CD4-positive, CD25-positive, alpha-beta regulatory T cell (primary cell): ENCODE measurements around the gene AMIGO3. TPM values are rescaled to one million over a fixed set of nuclear protein-coding genes. Genes with fewer than 3 reads are reported as not detected.

Source experiments
- ATAC-seq, 2 donors: fragments of 150-1000 bp; cut with Tn5 transposase; one replicate each; pipeline ENCODE4 v1.10.0; 2021; ENCODE audit warnings: low read depth in 2 of 2, moderate number of reproducible peaks in 2 of 2, moderate library complexity in 1 of 2
- DNase-seq, 3 donors: peaks; one replicate each; pipeline versions ENCODE4 v3.0.0 to v3.0.0-alpha.2; 2012 to 2022; ENCODE audit warnings: mixed read lengths in 1 of 3
- H3K27ac ChIP-seq: one replicate; pipeline ENCODE4 v1.7.0; 2013; ENCODE audit warnings: mild to moderate bottlenecking, low read length; ENCODE audit not compliant: insufficient read depth, poor library complexity, severe bottlenecking
- H3K27me3 ChIP-seq: one replicate; pipeline ENCODE4 v1.7.0; 2013; ENCODE audit warnings: low read length; ENCODE audit not compliant: control insufficient read depth, insufficient read depth
- H3K36me3 ChIP-seq: one replicate; pipeline ENCODE4 v1.7.0; 2013; ENCODE audit warnings: mild to moderate bottlenecking, low read length, moderate library complexity; ENCODE audit not compliant: control insufficient read depth, insufficient read depth
- H3K4me1 ChIP-seq: 2 replicates; pipeline ENCODE4 v1.7.0; 2013; ENCODE audit warnings: mild to moderate bottlenecking, low read length; ENCODE audit not compliant: insufficient read depth, control insufficient read depth, poor library complexity, severe bottlenecking
- H3K4me3 ChIP-seq: one replicate; pipeline ENCODE4 v1.7.0; 2013; ENCODE audit warnings: low read depth, mild to moderate bottlenecking, low read length, moderate library complexity
- H3K9me3 ChIP-seq, 2 experiments: 1 replicate in 1 of 2; 2 replicates in 1 of 2; pipeline ENCODE4 v1.7.0; 2013; ENCODE audit warnings: low read length in 2 of 2, mild to moderate bottlenecking in 1 of 2, moderate library complexity in 1 of 2; ENCODE audit not compliant: control insufficient read depth in 2 of 2
- H3K27ac Mint-ChIP-seq, 3 donors: one replicate each; pipeline ENCODE4 v1.8.0; 2020 to 2022; ENCODE audit warnings: mild to moderate bottlenecking in 3 of 3, mixed read lengths in 3 of 3, moderate library complexity in 2 of 3
- H3K27me3 Mint-ChIP-seq: one replicate; pipeline ENCODE4 v1.8.0; 2022; ENCODE audit warnings: mild to moderate bottlenecking, mixed read lengths
- H3K36me3 Mint-ChIP-seq: one replicate; pipeline ENCODE4 v1.8.0; 2020; ENCODE audit warnings: mixed read lengths
- H3K4me1 Mint-ChIP-seq, 4 donors: one replicate each; pipeline ENCODE4 v1.8.0; 2020 to 2022; ENCODE audit warnings: mixed read lengths in 4 of 4, mild to moderate bottlenecking in 1 of 4
- H3K4me3 Mint-ChIP-seq, 4 donors: one replicate each; pipeline ENCODE4 v1.8.0; 2020 to 2022; ENCODE audit warnings: mild to moderate bottlenecking in 4 of 4, mixed read lengths in 4 of 4, moderate library complexity in 3 of 4
- H3K9me3 Mint-ChIP-seq, 7 donors: one replicate each; pipeline ENCODE4 v1.8.0; 2020 to 2022; ENCODE audit warnings: mixed read lengths in 7 of 7, mild to moderate bottlenecking in 3 of 7, moderate library complexity in 2 of 7
- polyA plus RNA-seq, 4 donors: library from polyadenylated mRNA; unstranded; fragments of 300-500 nt; fragmentation: Illumina TruSeq; gene quantifications; one replicate each; pipeline ENCODE4 v1.2.3, GENCODE V29; 2021
- total RNA-seq: library from RNA; stranded (reverse); gene quantifications from one replicate; pipeline ENCODE4 v1.2.3, GENCODE V29; 2022

The AMIGO3 gene
- total and polyA plus RNA-seq, 5 donors from 2014 or later: 0.53 to 1.5 (median 1.1) TPM; not detected in 1

- peaks cover 10% of the 10 kb centered on the region for H3K4me1 ChIP-seq
- DNase-seq: no peak
- H3K27ac Mint-ChIP-seq: peak overlapping the region in 1 of 3 donors; percentile 26
Observed at GRCh38 chr3:49713336-49714105, 6.0 kb downstream of the AMIGO3 start.

GRCh38 chr3:49712631-49713317, 6.7 kb downstream of the AMIGO3 start:
- DNase-seq (peak in 1 of 3 donors; percentile 47), ATAC-seq (no peak)
- H3K36me3 ChIP-seq: no peaks in the 10 kb centered on the region
- Mint-ChIP-seq H3K36me3 (peaks cover 10% of the 10 kb centered on the region), H3K4me3 (no peak overlapping the region), H3K9me3 (no peaks in the 10 kb centered on the region), H3K27me3 (no peaks in the 10 kb centered on the region), H3K27ac (peak overlapping the region in 2 of 3 donors; percentile 11 to 26), H3K4me1 (peaks cover 0 to 8% (median 1%) of the 10 kb centered on the region in 4 donors)
- no peaks in the 10 kb centered on the region for H3K9me3 ChIP-seq
- no peak overlapping the region for H3K4me3 ChIP-seq
- H3K4me1 ChIP-seq: peaks cover 7% of the 10 kb centered on the region
- H3K27ac ChIP-seq: no peak overlapping the region
- no peaks in the 10 kb centered on the region for H3K27me3 ChIP-seq

More at GRCh38 chr3:49713336-49714105, 6.0 kb downstream of the AMIGO3 start:
- Mint-ChIP-seq H3K9me3 (no peaks in the 10 kb centered on the region), H3K27me3 (no peaks in the 10 kb centered on the region), H3K4me3 (no peak overlapping the region), H3K36me3 (peaks cover 9% of the 10 kb centered on the region), H3K4me1 (peaks cover 0 to 10% (median 2%) of the 10 kb centered on the region in 4 donors)
- Histone ChIP-seq H3K4me3 (no peak overlapping the region), H3K27ac (no peak overlapping the region), H3K36me3 (no peaks in the 10 kb centered on the region), H3K27me3 (no peaks in the 10 kb centered on the region), H3K9me3 (no peaks in the 10 kb centered on the region)
- ATAC-seq: no peak

- H3K27me3 ChIP-seq: no peaks in the 10 kb centered on the region
- DNase-seq (no peak), ATAC-seq (no peak)
- peaks cover 15% of the 10 kb centered on the region for H3K36me3 Mint-ChIP-seq
- no peak overlapping the region for H3K27ac ChIP-seq
- H3K27ac Mint-ChIP-seq: no peak overlapping the region
- H3K9me3 ChIP-seq: no peaks in the 10 kb centered on the region
- peaks cover 0 to 6% (median 1%) of the 10 kb centered on the region in 4 donors for H3K4me1 Mint-ChIP-seq
- H3K4me1 ChIP-seq: peaks cover 7% of the 10 kb centered on the region
- H3K36me3 ChIP-seq: no peaks in the 10 kb centered on the region
- H3K27me3 Mint-ChIP-seq: no peaks in the 10 kb centered on the region
- no peak overlapping the region for H3K4me3 ChIP-seq
- H3K9me3 Mint-ChIP-seq: no peaks in the 10 kb centered on the region
- no peak overlapping the region for H3K4me3 Mint-ChIP-seq
Observed at GRCh38 chr3:49712166-49712565, 7.3 kb downstream of the AMIGO3 start.

DNA sequence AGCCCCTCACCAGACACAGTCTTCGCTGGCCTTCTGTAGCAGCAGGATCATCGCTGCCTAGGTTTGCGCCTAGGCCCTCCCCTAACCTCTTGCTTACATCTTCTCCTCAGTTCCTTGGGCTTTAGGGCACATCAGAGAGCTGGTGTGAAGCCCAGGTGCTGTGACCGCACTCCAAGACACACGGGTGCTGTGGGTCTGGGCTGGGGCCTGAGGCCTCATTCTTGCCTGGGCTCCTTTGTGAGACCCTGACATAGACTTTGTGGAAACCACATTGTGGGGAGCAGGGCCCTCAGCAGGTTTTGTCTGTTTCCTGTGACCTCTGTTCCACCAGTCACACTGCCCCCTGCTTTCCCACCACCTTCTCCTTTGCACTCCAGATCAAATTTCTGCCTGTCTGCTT, 8.0 kb downstream of the AMIGO3 start:
- Mint-ChIP-seq H3K36me3 (peaks cover 18% of the 10 kb centered on the region), H3K27ac (peak overlapping the region in 1 of 3 donors; percentile 50), H3K9me3 (peaks cover 0 to 1% (median 0%) of the 10 kb centered on the region in 7 donors), H3K4me1 (peaks cover 0 to 6% (median 1%) of the 10 kb centered on the region in 4 donors), H3K4me3 (no peak overlapping the region), H3K27me3 (no peaks in the 10 kb centered on the region)
- H3K9me3 ChIP-seq: no peaks in the 10 kb centered on the region
- peaks cover 7% of the 10 kb centered on the region for H3K4me1 ChIP-seq
- no peaks in the 10 kb centered on the region for H3K27me3 ChIP-seq
- H3K27ac ChIP-seq: no peak overlapping the region
- no peak overlapping the region for H3K4me3 ChIP-seq
- ATAC-seq (no peak), DNase-seq (no peak)
- no peaks in the 10 kb centered on the region for H3K36me3 ChIP-seq

DNA sequence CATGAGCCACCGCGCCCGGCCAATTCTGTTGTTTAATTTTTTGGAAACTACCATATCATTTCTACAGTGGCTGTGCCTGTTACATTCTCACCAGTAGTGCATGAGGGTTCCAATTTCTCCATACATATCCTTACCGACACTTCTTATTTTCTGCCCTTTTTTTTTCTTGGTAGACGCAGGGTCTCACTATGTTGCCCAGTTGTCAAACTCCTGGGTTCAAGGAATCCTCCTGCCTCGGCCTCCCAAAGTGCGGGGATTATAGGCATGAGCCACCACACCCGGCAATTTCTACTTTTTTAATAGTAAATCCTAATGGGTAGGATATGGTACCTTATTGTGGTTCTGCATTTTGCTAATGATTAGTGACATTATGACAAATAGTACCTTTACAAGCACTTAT, 9.6 kb downstream of the AMIGO3 start:
- H3K36me3 ChIP-seq: peaks cover 3% of the 10 kb centered on the region
- Mint-ChIP-seq H3K4me1 (peaks cover 0 to 6% (median 1%) of the 10 kb centered on the region in 4 donors), H3K27me3 (no peaks in the 10 kb centered on the region), H3K9me3 (peaks cover 0 to 1% (median 0%) of the 10 kb centered on the region in 7 donors), H3K4me3 (no peak overlapping the region), H3K27ac (no peak overlapping the region), H3K36me3 (peaks cover 18% of the 10 kb centered on the region)
- H3K9me3 ChIP-seq: no peaks in the 10 kb centered on the region
- H3K27ac ChIP-seq: no peak overlapping the region
- DNase-seq (no peak), ATAC-seq (no peak)
- peaks cover 7% of the 10 kb centered on the region for H3K4me1 ChIP-seq
- no peak overlapping the region for H3K4me3 ChIP-seq
- H3K27me3 ChIP-seq: no peaks in the 10 kb centered on the region

DNA sequence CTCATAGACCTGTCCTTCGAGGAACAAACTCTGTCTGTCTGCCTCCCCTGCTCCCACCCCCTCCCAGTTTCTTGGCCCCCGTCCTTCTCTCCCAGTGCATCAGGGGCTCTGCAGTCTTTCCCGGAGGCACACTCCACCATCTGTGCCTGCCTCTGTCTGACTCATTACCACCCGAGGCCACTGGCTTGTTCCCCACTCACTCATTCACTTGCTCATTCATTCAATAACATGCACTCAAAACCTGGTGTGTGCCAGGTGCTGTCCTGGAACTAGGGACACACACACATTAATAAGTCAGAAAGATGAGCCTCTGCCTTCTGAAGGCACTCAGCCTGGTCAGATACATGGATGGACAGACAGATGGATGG, 12.4 kb downstream of the AMIGO3 start:
- no peak overlapping the region for H3K4me3 ChIP-seq
- no peaks in the 10 kb centered on the region for H3K27me3 Mint-ChIP-seq
- no peak overlapping the region for H3K4me3 Mint-ChIP-seq
- no peak for ATAC-seq
- DNase-seq: no peak
- H3K27ac Mint-ChIP-seq: peak overlapping the region in 1 of 3 donors; percentile 42
- peaks cover 0 to 1% (median 0%) of the 10 kb centered on the region in 7 donors for H3K9me3 Mint-ChIP-seq
- no peaks in the 10 kb centered on the region for H3K27me3 ChIP-seq
- peaks cover 0 to 5% (median 1%) of the 10 kb centered on the region in 4 donors for H3K4me1 Mint-ChIP-seq
- H3K36me3 ChIP-seq: peaks cover 11% of the 10 kb centered on the region
- H3K36me3 Mint-ChIP-seq: peaks cover 22% of the 10 kb centered on the region
- no peak overlapping the region for H3K27ac ChIP-seq
- H3K9me3 ChIP-seq: no peaks in the 10 kb centered on the region
- H3K4me1 ChIP-seq: no peaks in the 10 kb centered on the region

- no peak overlapping the region for H3K4me3 ChIP-seq
- peaks cover 0 to 5% (median 1%) of the 10 kb centered on the region in 4 donors for H3K4me1 Mint-ChIP-seq
- H3K27ac Mint-ChIP-seq: peak overlapping the region in 2 of 3 donors; percentile 26 to 42
- no peak for DNase-seq
- H3K27ac ChIP-seq: no peak overlapping the region
- no peaks in the 10 kb centered on the region for H3K27me3 Mint-ChIP-seq
- no peak for ATAC-seq
- no peaks in the 10 kb centered on the region for H3K27me3 ChIP-seq
- no peak overlapping the region for H3K4me3 Mint-ChIP-seq
- H3K9me3 Mint-ChIP-seq: peaks cover 0 to 1% (median 0%) of the 10 kb centered on the region in 7 donors
- no peaks in the 10 kb centered on the region for H3K9me3 ChIP-seq
- peaks cover 16% of the 10 kb centered on the region for H3K36me3 ChIP-seq
- H3K4me1 ChIP-seq: no peaks in the 10 kb centered on the region
- peaks cover 19% of the 10 kb centered on the region for H3K36me3 Mint-ChIP-seq
Observed at GRCh38 chr3:49706456-49707112, 12.9 kb downstream of the AMIGO3 start.
